ENCODE measurements around the gene JMJD4. TPM values are rescaled to one million over a fixed set of nuclear protein-coding genes. Genes with fewer than 3 reads are reported as not detected.

The JMJD4 gene, protein sequence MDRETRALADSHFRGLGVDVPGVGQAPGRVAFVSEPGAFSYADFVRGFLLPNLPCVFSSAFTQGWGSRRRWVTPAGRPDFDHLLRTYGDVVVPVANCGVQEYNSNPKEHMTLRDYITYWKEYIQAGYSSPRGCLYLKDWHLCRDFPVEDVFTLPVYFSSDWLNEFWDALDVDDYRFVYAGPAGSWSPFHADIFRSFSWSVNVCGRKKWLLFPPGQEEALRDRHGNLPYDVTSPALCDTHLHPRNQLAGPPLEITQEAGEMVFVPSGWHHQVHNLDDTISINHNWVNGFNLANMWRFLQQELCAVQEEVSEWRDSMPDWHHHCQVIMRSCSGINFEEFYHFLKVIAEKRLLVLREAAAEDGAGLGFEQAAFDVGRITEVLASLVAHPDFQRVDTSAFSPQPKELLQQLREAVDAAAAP
- 13.4 and 26.8 TPM in 2 replicates for total RNA-seq (ENCODE audit: low replicate concordance)

DNA sequence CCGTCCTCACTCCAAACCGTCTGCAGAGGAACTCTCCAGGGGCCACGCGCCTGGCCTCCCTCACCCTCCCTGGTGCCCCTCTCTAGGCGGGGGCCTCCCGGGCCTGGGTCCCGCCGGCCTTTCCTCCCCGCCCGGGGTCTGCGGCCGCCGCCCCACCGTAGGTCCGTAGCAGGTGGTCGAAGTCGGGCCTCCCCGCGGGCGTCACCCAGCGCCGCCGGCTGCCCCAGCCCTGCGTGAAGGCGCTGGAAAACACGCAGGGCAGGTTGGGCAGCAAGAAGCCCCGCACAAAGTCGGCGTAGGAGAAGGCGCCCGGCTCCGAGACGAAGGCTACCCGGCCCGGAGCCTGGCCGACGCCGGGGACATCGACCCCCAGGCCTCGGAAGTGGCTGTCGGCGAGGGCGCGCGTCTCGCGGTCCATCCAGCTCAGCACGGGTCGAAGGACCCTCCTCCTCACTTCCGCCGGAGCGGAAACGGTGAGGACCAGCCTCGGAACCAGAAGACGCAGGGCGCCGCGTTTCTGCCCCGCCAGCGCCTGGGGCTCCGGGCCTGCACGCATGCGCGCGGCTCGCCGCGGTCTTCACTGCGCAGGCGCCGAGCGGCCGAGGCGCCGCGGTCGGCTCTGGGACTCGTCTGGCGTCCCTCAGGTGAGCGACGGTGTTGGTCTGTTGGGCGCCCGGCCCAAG is at the start of gene JMJD4, which contains the start of gene SNAP47:
Gene JMJD4 (minus strand): TSS at position 447 of the 683 bp plus-strand sequence. CDS start 29 bp downstream, at position 418.
Gene SNAP47 (plus strand): TSS at position 580 of the 683 bp plus-strand sequence. CDS start 12,302 bp downstream, outside the sequence.
- TF ChIP-seq, protein P1, sequence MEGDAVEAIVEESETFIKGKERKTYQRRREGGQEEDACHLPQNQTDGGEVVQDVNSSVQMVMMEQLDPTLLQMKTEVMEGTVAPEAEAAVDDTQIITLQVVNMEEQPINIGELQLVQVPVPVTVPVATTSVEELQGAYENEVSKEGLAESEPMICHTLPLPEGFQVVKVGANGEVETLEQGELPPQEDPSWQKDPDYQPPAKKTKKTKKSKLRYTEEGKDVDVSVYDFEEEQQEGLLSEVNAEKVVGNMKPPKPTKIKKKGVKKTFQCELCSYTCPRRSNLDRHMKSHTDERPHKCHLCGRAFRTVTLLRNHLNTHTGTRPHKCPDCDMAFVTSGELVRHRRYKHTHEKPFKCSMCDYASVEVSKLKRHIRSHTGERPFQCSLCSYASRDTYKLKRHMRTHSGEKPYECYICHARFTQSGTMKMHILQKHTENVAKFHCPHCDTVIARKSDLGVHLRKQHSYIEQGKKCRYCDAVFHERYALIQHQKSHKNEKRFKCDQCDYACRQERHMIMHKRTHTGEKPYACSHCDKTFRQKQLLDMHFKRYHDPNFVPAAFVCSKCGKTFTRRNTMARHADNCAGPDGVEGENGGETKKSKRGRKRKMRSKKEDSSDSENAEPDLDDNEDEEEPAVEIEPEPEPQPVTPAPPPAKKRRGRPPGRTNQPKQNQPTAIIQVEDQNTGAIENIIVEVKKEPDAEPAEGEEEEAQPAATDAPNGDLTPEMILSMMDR (IDR thresholded peaks at IDR 0.05; ENCODE audit: insufficient read depth, low read length) = no peak
- DNase-seq (ENCODE audit: low read depth) = peak; percentile 89
- H3K4me3 ChIP-seq (ENCODE audit: low read depth, low read length) = peak within 1 kb of the TSS; percentile 94

DNA sequence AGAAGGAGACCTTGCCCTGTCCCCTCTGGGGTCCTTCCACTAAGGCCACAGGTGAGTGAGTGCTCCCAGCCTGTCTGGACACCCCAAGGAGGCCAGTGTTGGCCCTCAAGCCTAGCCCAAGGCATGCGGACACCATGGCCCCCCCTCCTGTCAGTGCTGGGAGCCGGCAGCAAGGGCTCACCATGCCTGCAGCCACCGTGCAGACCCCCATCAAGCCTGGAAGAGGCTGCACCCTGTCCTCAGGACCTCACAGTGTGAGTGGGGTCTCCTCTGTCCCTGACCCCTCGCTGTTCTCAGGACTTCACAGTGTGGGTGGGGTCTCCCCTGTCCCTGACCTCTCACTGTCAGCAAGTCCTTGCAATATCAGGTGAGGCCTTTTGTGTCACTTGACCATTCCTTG is 47.1 kb upstream of the JMJD4 start:
- no peak for DNase-seq (ENCODE audit: low read depth)
- TF ChIP-seq, protein P1 (IDR thresholded peaks at IDR 0.05; ENCODE audit: insufficient read depth, low read length) = no peak
- no peak overlapping the region for H3K4me3 ChIP-seq (ENCODE audit: low read depth, low read length)

DNA sequence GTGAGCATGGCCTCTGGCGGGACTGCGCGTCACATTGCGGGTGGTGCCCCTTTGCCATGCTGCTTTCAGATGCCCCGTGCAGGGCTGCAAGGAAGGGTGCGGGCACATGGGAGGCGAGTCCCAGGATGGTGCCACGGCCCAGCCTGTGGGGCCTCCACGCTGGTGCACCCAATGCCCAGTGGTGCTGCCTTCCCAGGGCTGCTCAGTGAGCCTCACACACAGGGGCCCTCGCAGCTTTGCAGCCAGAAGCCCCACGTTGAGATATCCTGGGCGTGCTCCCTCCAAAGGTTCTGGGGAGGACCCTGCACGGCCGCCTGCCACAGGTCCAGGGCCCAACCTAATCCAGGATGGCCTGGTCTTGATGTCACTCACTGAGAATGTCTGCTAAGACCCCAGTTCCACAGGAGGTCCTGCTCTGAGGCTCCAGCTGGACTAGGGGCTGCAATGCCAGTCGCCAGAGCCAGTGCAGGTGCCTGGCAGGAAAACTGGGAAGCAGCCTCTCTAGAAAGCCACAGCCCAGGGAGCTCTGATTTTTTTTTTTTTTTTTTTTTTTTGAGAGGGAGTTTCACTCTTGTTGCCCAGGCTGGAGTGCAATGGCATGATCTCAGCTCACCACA is 46.3 kb upstream of the JMJD4 start:
- DNase-seq (ENCODE audit: low read depth) = no peak
- TF ChIP-seq, protein P1 (IDR thresholded peaks at IDR 0.05; ENCODE audit: insufficient read depth, low read length) = no peak
- no peak overlapping the region for H3K4me3 ChIP-seq (ENCODE audit: low read depth, low read length)

DNA sequence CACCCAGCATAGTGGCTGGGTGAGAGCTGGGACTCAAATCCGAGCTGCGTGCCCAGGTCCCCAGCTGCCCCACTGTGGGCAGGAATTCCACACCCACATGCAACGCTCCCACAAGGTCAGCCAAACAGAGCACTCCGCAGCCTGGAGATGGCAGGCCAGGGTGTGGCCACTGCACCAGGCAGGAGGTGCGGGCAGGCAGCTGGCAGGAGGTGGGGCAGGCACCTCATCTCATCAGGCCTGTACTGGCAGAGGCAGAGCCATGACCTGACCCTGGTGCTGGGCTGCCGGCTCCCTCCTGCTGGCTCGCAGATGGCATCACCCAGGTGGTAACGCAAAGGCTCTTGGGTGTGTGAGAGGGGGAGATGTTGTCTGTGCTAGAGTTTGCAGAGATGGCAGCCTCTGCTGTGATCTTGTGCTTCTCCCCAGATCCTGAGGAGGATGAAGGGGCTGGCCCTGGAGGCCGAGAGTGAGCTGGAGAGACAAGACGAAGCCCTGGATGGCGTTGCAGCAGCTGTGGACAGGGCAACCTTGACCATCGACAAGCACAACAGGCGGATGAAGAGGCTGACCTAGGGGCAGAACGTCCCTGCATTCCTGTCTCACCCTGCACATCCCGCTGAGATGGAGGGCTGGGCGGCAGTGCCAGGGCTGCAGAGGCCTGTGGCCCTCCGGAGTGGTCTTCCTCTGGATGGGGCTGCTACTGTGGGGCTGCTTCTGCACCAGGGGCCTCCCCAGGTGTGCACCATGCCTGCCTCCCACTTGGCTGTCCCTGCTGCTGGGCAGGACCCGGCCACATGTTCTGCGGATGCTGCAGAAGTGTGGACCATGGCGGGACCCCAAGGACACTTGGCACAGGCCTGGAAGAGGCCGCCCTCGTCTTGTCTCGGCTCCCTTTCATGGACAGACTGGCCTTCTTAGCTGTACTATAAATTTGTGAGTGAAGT is 45.3 kb upstream of the JMJD4 start:
- H3K4me3 ChIP-seq (ENCODE audit: low read depth, low read length) = no peak overlapping the region
- no peak for DNase-seq (ENCODE audit: low read depth)

DNA sequence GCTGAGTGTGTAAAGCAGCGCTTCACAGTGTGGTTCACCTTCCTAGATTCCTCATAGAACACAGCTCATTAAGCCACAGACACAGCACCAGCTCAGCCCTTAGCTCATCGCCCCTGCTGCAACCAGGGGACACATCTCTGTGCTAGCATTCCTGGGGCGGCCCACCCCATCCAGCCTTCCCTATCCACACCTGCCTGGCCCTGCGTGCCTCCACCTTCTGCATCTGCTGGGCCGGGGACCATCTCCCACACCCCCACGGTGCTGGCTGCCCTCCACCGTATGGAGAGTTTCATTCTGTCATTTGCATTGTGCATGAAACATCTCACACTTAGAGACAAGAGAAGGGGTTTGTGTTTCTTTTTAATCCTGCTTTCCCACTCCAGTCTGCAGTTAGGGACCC is 44.6 kb upstream of the JMJD4 start:
- TF ChIP-seq, protein P1 (IDR thresholded peaks at IDR 0.05; ENCODE audit: insufficient read depth, low read length) = no peak
- no peak for DNase-seq (ENCODE audit: low read depth)
- no peak overlapping the region for H3K4me3 ChIP-seq (ENCODE audit: low read depth, low read length)

More for the DNA sequence above, 45.3 kb upstream of the JMJD4 start:
- TF ChIP-seq, protein P1 (IDR thresholded peaks at IDR 0.05; ENCODE audit: insufficient read depth, low read length) = no peak

DNA sequence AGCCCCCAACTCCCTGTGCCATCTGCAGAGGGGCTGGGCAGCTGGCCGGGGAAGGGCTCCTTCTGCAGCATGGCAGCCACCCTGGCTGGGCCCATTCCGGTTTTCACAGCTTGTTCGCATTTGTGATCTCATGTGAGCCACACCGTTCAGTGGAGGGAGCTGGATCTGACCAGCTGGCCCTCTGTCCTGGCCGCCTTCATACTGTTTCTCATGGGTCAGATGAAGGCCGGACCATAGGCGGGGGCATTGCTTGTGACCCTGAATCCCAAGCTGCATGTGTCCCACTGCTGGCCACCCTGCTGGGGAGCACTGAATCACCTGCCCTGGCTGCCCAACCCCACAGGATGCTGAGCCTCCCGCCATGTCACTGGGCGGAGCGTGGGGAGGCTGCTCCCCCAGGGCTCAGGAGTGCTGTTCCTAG is 43.9 kb upstream of the JMJD4 start:
- no peak for DNase-seq (ENCODE audit: low read depth)
- no peak overlapping the region for H3K4me3 ChIP-seq (ENCODE audit: low read depth, low read length)
- TF ChIP-seq, protein P1 (IDR thresholded peaks at IDR 0.05; ENCODE audit: insufficient read depth, low read length) = no peak

All from fibroblast of the aortic adventitia (primary cell).